Fibroblast of skin of left quadriceps (primary cell): ENCODE results near the gene ASIC4.
A peak's percentile ranks its signal among the peaks of the same experiment; 100 is the strongest.

Experiments used
- DNase-seq, 2 experiments: peaks; one replicate each; pipeline ENCODE4 v3.0.0-alpha.2; 2013; ENCODE audit warnings: low read depth in 2 of 2

The ASIC4 gene

DNA sequence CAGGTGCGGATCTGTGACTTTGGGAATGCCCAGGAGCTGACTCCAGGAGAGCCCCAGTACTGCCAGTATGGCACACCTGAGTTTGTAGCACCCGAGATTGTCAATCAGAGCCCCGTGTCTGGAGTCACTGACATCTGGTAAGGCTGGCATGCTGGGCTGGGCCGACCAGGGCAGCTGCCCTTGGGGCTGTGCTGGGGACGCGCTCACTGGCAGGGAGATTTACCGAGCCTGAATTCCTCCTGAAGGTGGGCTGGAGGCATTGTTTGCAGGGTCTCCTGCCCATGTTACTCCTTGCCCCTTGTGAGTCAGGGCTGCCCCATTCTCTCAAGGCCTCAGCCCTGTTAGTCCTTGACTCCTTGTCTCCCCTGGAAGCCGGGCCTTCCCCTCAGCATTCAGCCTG is 34.3 kb upstream of the ASIC4 start:
- no peak for DNase-seq

DNA sequence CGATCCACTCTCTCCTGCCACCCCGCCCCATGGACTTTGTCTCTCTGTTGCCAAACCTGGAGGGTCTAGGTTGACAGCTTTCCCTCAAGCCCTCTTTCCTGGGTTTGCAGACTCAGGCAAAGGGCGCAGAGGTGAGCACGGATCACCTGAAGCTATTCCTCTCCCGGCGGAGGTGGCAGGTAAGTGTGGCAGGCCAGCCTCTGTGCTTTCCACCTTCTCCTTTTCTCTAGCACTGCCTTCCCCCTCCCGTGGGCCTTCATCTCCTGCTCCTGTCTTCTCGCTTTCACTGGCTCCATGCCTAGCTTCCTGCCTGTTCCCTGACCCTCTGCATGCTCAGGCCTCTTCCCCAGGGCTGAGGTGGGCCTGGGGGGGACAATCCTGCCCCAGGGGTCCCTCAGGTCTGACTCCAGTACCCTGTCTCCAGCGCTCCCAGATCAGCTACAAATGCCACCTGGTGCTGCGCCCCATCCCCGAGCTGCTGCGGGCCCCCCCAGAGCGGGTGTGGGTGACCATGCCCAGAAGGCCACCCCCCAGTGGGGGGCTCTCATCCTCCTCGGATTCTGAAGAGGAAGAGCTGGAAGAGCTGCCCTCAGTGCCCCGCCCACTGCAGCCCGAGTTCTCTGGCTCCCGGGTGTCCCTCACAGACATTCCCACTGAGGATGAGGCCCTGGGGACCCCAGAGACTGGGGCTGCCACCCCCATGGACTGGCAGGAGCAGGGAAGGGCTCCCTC is 31.4 kb upstream of the ASIC4 start:
- DNase-seq = no peak

DNA sequence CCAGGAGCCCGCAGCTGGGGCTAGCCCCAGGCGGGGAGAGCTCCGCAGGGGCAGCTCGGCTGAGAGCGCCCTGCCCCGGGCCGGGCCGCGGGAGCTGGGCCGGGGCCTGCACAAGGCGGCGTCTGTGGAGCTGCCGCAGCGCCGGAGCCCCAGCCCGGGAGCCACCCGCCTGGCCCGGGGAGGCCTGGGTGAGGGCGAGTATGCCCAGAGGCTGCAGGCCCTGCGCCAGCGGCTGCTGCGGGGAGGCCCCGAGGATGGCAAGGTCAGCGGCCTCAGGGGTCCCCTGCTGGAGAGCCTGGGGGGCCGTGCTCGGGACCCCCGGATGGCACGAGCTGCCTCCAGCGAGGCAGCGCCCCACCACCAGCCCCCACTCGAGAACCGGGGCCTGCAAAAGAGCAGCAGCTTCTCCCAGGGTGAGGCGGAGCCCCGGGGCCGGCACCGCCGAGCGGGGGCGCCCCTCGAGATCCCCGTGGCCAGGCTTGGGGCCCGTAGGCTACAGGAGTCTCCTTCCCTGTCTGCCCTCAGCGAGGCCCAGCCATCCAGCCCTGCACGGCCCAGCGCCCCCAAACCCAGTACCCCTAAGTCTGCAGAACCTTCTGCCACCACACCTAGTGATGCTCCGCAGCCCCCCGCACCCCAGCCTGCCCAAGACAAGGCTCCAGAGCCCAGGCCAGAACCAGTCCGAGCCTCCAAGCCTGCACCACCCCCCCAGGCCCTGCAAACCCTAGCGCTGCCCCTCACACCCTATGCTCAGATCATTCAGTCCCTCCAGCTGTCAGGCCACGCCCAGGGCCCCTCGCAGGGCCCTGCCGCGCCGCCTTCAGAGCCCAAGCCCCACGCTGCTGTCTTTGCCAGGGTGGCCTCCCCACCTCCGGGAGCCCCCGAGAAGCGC is 30.6 kb upstream of the ASIC4 start:
- no peak for DNase-seq

DNA sequence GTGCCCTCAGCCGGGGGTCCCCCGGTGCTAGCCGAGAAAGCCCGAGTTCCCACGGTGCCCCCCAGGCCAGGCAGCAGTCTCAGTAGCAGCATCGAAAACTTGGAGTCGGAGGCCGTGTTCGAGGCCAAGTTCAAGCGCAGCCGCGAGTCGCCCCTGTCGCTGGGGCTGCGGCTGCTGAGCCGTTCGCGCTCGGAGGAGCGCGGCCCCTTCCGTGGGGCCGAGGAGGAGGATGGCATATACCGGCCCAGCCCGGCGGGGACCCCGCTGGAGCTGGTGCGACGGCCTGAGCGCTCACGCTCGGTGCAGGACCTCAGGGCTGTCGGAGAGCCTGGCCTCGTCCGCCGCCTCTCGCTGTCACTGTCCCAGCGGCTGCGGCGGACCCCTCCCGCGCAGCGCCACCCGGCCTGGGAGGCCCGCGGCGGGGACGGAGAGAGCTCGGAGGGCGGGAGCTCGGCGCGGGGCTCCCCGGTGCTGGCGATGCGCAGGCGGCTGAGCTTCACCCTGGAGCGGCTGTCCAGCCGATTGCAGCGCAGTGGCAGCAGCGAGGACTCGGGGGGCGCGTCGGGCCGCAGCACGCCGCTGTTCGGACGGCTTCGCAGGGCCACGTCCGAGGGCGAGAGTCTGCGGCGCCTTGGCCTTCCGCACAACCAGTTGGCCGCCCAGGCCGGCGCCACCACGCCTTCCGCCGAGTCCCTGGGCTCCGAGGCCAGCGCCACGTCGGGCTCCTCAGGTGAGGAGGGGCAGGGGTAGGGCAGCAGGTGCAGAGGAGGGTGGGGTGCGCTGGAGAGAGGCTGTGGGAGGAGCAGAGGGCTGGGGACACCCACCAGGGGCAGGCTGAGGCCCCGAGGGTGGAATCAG is 29.7 kb upstream of the ASIC4 start:
- DNase-seq = no peak

DNA sequence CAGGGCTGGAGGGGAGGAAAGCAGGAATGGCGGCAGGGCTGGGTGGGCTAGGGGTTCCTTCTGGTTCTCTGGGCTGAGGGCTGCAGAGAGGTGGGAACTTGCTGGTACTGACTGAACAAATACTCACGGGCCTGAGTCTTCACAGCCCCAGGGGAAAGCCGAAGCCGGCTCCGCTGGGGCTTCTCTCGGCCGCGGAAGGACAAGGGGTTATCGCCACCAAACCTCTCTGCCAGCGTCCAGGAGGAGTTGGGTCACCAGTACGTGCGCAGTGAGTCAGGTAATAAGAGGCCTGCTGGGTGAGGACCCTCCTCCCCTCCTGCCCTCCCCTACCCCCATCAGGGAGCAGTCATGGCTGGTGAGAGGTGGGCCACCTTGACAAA is 29.1 kb upstream of the ASIC4 start:
- no peak for DNase-seq

DNA sequence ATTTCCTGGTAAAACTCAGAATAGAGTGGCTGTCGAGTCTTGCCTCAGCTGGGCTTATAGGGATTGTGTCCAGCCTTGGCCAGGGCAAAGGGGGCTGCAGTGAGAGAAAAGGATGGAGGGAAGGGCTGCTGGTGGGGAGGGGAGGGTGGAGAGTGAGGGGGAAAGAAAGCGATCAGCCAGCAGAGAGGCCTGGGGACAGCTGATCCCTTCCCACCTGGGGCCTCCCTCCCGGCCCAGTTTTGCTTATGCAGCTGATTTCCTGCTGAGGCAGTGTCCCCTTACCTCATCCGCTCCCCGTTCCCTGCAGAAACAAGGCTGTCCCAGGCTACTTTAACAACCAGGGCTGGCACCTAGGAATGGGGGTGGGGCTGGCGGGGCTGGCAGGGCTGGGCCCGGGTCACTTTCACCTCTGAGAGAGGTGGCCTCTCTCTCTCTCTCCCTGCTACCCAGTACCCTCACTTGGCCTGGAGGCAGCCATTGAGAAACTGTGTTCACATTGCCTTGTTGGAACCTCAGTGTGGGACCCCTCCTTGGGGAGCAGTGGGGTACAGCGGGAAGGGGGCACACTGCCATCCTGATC is 27.8 kb upstream of the ASIC4 start:
- DNase-seq = no peak

DNA sequence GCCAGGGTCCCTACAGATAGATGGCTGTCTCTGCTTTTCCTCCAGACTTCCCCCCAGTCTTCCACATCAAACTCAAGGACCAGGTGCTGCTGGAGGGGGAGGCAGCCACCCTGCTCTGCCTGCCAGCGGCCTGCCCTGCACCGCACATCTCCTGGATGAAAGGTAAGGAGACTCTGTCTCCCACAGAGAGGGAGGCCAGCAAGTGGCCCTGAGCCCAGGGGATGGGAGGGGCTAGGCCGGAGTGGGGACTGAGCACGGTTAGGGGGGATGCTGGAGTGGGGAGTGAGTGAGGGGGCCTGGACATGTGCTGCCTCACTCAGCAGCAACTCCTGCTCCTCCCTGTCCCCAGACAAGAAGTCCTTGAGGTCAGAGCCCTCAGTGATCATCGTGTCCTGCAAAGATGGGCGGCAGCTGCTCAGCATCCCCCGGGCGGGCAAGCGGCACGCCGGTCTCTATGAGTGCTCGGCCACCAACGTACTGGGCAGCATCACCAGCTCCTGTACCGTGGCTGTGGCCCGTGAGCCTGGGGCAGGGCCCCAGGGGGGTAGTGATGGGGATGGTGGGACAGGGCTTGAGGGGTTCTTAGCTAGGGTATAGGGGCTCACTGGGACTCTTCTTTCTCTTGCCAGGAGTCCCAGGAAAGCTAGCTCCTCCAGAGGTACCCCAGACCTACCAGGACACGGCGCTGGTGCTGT is 26.0 kb upstream of the ASIC4 start:
- DNase-seq = no peak

DNA sequence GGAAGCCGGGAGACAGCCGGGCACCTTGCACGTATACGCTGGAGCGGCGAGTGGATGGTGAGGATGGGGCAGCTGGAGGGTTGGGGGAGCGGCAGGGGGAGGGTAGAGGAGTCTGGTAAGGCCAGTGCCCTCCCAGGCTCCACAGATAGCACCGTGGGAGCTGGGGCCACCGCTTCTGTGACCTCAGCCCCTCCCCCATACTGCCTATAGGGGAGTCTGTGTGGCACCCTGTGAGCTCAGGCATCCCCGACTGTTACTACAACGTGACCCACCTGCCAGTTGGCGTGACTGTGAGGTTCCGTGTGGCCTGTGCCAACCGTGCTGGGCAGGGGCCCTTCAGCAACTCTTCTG is 25.5 kb upstream of the ASIC4 start:
- DNase-seq = no peak

DNA sequence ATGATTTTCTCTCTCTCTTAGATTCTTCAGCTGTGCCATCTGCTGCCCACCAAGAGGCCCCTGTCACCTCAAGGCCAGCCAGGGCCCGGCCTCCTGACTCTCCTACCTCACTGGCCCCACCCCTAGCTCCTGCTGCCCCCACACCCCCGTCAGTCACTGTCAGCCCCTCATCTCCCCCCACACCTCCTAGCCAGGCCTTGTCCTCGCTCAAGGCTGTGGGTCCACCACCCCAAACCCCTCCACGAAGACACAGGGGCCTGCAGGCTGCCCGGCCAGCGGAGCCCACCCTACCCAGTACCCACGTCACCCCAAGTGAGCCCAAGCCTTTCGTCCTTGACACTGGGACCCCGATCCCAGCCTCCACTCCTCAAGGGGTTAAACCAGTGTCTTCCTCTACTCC is 25.0 kb upstream of the ASIC4 start:
- DNase-seq = no peak

DNA sequence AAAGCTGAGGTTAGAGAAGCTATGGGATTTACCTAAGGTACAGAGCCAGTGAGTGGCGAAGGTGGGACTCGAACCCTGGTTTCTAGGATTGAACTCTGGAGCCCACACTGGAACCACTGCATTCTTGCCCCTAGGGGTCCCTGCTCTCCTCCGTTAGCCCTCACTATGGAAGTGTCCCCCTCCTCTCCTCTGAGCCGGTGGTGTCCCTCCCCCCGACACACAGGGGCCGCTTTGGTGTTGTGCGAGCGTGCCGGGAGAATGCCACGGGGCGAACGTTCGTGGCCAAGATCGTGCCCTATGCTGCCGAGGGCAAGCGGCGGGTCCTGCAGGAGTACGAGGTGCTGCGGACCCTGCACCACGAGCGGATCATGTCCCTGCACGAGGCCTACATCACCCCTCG is 24.1 kb upstream of the ASIC4 start:
- no peak for DNase-seq

DNA sequence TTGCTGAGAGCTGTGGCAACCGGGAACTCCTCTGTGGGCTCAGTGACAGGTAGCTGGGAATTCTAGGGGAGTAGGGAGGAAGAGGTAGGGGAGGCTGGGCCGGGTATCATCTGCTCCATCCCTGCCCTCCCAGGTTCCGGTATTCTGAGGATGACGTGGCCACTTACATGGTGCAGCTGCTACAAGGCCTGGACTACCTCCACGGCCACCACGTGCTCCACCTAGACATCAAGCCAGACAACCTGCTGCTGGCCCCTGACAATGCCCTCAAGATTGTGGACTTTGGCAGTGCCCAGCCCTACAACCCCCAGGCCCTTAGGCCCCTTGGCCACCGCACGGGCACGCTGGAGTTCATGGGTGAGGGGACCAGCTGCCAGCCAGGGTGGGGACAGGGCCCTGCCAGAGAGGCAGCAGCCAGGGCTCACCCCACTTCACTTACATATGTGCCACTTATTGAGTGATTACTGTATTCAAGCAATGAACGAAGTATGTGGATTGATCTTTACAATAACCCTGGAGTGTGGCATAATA is 23.6 kb upstream of the ASIC4 start:
- no peak for DNase-seq

DNA sequence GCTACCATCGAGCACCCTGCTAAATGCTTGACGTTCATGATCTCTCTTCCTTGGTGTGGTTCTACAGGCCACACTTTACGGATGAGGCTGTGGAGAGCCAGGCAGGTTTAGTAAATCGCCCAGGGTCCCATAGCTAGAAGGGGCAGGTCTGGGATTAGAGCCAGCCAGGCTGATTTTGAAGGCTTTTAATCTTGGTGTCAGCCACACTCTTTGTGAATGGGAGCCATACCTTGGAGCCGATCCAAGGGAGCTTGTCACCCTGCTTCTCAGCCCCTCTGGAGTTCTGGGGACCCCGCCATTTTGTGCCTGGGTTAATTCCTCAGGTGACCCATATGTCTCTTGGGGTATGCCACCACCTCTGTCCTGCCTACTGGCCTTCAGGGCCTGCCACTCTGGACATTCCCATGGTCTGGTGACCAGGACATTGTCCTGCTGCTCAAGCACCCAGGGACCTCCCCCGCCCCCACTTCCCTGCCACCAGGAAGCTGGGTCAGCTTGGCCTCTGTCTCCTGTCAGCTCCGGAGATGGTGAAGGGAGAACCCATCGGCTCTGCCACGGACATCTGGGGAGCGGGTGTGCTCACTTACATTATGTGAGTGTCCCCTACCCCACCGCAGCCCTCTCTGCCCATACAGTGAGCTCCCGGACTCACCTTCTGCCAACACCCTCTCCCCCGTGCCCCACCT is 22.9 kb upstream of the ASIC4 start:
- no peak for DNase-seq

DNA sequence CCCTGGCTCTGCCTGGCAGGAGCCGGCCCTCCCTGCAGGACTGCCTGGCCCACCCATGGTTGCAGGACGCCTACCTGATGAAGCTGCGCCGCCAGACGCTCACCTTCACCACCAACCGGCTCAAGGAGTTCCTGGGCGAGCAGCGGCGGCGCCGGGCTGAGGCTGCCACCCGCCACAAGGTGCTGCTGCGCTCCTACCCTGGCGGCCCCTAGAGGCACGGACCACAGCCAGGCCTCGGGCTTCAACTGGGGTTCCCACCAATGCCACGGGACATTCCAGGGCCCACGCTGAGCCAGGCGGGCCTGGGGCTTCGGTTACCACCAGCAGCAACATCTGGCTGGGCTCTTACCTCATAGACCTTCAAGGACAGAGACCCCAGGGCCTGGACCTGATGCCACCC is 21.7 kb upstream of the ASIC4 start:
- DNase-seq = no peak

DNA sequence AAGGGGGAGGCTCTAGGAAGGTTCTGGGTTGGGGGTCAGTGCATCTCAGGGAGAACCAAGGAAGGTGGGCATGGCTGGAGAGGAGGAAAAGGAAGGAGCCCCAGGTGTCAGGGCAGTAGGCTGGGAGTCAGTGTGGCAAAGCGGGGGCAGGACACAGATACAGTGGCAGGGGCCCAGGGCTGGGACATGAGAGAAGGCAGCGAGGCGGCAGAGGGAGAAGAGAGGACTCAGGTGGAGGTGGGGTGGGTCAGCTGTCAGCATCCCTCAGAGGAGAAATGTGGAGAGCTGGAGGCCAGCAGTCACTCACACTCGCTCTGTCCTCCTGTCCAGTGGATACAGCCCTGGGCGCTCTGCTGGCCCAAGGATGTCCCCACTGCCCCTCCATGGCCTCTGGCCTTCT is 21.2 kb upstream of the ASIC4 start:
- no peak for DNase-seq

DNA sequence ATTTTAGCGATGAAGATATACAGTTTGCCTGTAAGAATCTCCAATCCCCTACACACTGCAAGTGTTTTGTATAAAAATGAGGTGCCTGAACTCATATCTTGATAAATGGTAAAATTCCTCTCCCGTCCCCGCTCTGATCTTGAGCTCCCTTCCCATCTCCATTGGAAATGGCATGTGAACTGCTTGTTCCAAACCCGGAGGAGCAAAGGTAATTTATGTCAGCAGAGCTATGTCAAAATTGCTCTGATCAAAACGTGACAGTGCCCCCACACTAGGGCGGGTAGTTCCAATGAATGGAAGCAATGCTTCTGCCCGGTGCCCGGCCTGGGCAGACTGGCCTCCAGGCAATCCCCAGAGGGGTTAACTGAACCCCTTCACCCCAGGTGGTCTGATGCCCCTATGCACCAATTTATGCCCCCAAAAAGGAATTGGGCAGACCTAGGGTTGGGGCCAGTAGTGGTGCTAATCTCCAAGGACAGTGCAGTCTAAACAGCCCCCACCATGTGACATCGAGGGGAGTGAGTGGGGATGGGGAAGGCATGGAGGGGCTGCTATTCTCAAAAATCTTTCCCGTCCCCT is 19.2 kb upstream of the ASIC4 start:
- DNase-seq = no peak

DNA sequence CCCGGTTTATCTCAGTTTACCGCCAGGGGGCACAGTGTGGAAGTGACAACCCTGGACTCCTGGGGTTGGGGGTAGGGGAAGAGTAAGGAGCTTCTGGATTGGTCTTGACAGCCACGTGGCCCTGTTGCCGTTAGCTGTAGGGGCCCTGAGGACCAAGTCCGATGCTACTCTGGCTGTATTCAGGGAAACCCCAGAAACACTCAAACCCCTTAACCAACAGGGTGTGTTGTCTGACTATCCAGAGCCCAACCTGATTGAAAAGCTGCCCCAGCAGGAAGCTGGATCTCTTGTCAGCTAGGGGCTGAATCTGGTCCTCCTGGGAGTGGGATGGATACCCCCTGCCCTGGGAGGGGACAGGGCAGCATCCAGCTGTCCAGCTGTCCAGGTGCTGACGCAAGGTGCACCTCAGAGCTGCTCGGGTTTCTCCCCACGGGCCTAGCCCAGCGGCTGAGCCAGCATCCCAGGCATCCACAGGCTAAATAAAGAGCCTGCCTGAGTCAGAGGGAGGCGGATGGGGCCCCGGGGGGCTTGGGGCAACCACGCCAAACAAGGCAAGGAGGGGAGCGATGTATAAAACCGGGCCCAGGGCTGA is 18.7 kb upstream of the ASIC4 start:
- peak; percentile 64 to 67 for DNase-seq

DNA sequence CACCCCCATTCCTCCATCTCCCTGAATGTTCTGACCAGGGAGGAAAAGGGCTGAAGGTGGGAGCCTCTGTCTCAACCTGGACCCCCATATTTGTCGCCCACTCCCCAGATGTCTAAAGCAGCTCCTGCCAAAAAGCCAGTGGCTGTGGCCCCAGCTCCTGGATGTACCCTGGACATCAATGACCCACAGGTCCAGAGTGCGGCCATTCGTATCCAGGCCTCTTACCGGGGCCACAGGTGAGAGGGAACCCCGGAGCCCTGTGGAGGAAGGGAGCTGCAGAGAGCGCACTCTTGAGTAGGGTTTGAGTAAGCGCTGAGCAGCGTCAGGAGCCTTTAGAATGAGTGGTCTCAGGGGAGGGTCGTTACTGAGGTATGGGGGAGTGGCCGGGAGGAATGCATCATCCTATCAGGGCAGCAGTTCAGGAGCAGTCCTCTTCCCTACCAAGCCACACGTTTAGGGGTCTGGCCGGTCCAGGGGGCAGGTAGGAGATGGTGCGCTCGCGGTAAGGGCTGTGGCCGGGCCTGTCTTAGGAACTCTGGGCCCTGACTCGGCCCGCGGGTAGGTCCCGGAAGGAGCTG is 17.9 kb upstream of the ASIC4 start:
- no peak for DNase-seq

DNA sequence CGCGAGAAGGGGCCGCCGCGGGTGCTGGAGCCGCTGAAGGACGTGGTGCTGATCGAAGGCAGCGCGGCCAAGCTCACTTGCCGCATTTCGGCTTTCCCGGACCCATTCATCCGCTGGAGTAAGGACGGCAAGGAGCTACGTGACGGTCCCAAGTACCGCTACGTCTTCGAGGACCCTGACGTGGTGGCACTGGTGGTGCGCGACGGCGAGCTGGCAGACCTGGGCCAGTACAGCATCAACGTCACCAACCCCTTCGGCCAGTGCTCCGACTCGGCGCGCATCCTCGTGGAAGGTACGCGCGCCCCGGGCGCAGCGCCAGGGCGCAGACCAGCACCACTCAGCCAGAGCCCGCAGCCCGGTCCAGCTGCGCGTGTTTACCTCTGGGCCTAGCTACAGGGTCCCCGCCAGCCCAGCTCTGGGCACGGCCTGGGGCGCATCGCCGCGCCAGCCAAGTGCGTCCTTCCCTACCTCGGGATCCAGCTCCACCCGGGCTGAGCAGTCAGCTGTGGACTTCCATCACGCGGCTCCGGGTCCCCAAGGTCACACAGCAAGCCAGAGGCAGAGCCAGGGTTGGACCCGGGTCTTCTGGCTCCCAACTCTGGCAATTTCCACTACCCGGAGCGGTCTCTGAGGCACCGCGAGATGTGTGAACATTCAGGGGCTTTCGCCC is 17.3 kb upstream of the ASIC4 start:
- DNase-seq = no peak
